ENCODE results near the gene MALAT1. TPM values are rescaled to one million over a fixed set of nuclear protein-coding genes. Genes with fewer than 3 reads are reported as not detected.
A peak's percentile ranks its signal among the peaks of the same experiment; 100 is the strongest.

The MALAT1 gene
- polyA plus RNA-seq, 1 experiment: 1,149 TPM

DNA sequence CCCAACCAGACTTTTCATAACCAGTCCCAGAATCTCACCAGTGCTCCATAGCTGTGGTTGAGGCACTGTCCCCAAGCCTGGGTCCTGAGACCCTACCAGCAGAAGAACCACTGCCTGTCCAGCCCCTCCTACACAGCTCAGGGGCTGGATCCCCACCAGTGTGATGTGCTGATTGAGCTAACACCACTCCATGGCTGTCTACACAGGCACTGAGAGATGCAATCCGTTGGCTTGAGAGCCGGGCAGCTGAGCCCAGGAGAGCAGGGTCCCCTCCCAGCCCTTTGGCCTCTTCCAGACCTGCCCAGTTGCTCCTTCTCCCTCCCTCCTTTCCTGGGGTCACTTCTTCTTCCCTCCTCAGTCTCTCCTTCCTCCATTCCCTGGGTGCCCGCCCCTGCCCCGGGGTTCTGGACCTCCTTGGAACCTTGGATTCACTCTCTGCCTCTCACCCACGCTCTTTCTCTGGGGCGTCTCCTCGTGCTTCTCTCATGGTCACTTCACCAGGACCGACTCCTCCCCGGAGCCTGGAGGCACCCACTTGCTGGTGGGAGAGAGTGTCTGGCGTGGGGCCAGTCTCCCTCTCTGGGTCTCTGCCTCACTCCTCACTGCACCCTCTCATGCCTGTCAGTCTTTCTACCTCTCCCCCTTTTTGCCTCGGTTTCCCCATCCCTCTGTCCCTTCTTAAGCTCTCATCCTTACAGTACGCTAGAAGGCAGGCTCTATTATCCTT lies 25.3 kb downstream of the MALAT1 start:
- ChIA-PET CTCF (interaction anchor here (0.9 kb wide), 1 partner anchor 195 kb away, joined by 3 read pairs; no protein-coding TSS in a partner anchor), POLR2A (interaction anchor here (0.7 to 2.5 kb wide), 12 partner anchors 10 to 262 kb away, joined by 3 to 13 read pairs (median 4); partner anchors contain the start of genes NEAT1, PCNX3, POLA2 and ZNRD2)
- Histone ChIP-seq H3K27me3 (ENCODE audit: control insufficient read depth, insufficient read depth, low read length) (no peaks in the 10 kb centered on the region), H3K4me3 (ENCODE audit: low read depth, low read length) (peak overlapping the region; percentile 43), H3K9me3 (ENCODE audit: control insufficient read depth, insufficient read depth, low read length) (no peaks in the 10 kb centered on the region), H3K27ac (ENCODE audit: low read depth, low read length) (peak overlapping the region; percentile 39)
- TF ChIP-seq, protein P1, sequence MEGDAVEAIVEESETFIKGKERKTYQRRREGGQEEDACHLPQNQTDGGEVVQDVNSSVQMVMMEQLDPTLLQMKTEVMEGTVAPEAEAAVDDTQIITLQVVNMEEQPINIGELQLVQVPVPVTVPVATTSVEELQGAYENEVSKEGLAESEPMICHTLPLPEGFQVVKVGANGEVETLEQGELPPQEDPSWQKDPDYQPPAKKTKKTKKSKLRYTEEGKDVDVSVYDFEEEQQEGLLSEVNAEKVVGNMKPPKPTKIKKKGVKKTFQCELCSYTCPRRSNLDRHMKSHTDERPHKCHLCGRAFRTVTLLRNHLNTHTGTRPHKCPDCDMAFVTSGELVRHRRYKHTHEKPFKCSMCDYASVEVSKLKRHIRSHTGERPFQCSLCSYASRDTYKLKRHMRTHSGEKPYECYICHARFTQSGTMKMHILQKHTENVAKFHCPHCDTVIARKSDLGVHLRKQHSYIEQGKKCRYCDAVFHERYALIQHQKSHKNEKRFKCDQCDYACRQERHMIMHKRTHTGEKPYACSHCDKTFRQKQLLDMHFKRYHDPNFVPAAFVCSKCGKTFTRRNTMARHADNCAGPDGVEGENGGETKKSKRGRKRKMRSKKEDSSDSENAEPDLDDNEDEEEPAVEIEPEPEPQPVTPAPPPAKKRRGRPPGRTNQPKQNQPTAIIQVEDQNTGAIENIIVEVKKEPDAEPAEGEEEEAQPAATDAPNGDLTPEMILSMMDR (IDR thresholded peaks at IDR 0.05; ENCODE audit: low read depth, low read length): no peak
- no peak for DNase-seq (ENCODE audit: low read depth, low spot score)

DNA sequence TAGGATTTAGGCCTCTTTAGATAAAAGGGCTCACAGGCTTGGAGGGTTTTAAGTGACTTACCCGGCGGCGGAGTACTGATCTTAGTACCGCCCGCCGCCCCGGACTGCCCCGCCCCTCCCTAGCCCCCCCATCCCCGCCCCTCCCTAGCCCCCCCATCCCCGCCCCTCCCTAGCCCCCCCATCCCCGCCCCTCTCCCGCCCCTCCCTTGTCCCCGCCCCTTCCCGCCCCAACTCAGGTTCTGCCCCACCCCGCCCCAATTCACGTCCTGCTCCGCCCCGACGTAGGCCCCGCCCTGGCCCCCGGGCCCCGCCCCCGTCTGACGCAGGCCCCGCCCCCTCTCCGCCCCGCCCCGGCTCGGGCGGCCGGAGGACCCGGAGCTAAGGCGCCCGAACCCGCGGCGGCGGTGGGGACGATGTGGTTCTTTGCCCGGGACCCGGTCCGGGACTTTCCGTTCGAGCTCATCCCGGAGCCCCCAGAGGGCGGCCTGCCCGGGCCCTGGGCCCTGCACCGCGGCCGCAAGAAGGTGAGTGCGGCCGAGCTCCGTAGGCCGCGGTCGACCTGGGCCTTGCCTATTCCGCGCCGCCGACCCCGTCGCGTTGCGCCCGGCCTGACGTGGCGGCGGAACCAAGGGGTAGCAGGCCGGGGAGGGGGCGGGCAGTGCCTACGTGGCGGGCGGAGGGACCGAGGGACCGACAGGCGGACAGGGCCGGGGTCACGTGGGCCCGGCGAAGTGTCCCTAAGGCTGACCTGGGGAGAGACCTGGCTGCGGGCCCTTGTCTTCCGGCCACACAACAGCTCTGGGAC lies 26.1 kb downstream of the MALAT1 start, which contains the start of gene SCYL1:
Gene SCYL1, plus strand, starts transcription at position 343 of the 805 bp plus-strand sequence. Its CDS starts 71 bp downstream, at position 414.
- TF ChIP-seq, protein P1 (IDR thresholded peaks at IDR 0.05; ENCODE audit: low read depth, low read length): no peak
- H3K4me3 ChIP-seq (ENCODE audit: low read depth, low read length): peak within 1 kb of the TSS; percentile 92
- POLR2A ChIA-PET: interaction anchor here (0.6 to 2.5 kb wide), 17 partner anchors 9 to 263 kb away, joined by 3 to 13 read pairs (median 4); partner anchors contain the start of genes MALAT1, NEAT1, PCNX3 and POLA2

GRCh38 chr11:65525546-65526480 lies 27.0 kb downstream of the MALAT1 start:
- ChIA-PET POLR2A (interaction anchor here (0.6 to 2.5 kb wide), 14 partner anchors 8 to 264 kb away, joined by 3 to 13 read pairs (median 4); partner anchors contain the start of genes MALAT1, NEAT1, PCNX3 and POLA2), CTCF (interaction anchor here (0.6 to 1.4 kb wide), 4 partner anchors 69 to 250 kb away, joined by 3 to 6 read pairs (median 4); no protein-coding TSS in a partner anchor)
- no peaks in the 10 kb centered on the region for H3K27me3 ChIP-seq (ENCODE audit: control insufficient read depth, insufficient read depth, low read length)
- H3K27ac ChIP-seq (ENCODE audit: low read depth, low read length): peak overlapping the region; percentile 61
- TF ChIP-seq, protein P1 (IDR thresholded peaks at IDR 0.05; ENCODE audit: low read depth, low read length): no peak
- no peak for DNase-seq (ENCODE audit: low read depth, low spot score)
- H3K9me3 ChIP-seq (ENCODE audit: control insufficient read depth, insufficient read depth, low read length): no peaks in the 10 kb centered on the region
- peak overlapping the region; percentile 92 for H3K4me3 ChIP-seq (ENCODE audit: low read depth, low read length)

More for the DNA sequence above, 26.1 kb downstream of the MALAT1 start, which contains the start of gene SCYL1:
- no peak for DNase-seq (ENCODE audit: low read depth, low spot score)
- Histone ChIP-seq H3K27me3 (ENCODE audit: control insufficient read depth, insufficient read depth, low read length) (no peaks in the 10 kb centered on the region), H3K27ac (ENCODE audit: low read depth, low read length) (peak within 1 kb of the TSS; percentile 61), H3K9me3 (ENCODE audit: control insufficient read depth, insufficient read depth, low read length) (no peaks in the 10 kb centered on the region)
- CTCF ChIA-PET: interaction anchor here (0.6 to 1.4 kb wide), 3 partner anchors 69 to 250 kb away, joined by 3 to 6 read pairs (median 3); no protein-coding TSS in a partner anchor

DNA sequence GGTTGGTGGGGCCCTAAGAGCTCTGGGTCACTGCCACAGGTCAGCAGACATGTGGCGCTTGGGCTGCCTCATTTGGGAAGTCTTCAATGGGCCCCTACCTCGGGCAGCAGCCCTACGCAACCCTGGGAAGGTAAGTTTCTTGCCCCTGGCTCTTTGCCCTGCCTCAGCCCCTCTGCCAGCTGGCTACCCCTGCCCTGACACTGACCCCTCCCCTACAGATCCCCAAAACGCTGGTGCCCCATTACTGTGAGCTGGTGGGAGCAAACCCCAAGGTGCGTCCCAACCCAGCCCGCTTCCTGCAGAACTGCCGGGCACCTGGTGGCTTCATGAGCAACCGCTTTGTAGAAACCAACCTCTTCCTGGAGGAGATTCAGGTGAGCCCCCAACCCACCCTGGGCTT lies 27.9 kb downstream of the MALAT1 start:
- CTCF ChIA-PET: interaction anchor here (1.2 kb wide), 1 partner anchor 13 kb away, joined by 4 read pairs; no protein-coding TSS in a partner anchor
- no peak overlapping the region for H3K27ac ChIP-seq (ENCODE audit: low read depth, low read length)
- TF ChIP-seq, protein P1 (IDR thresholded peaks at IDR 0.05; ENCODE audit: low read depth, low read length): no peak

More for the DNA sequence above, 27.9 kb downstream of the MALAT1 start:
- POLR2A ChIA-PET: no interaction called here
- DNase-seq (ENCODE audit: low read depth, low spot score): no peak
- Histone ChIP-seq H3K27me3 (ENCODE audit: control insufficient read depth, insufficient read depth, low read length) (no peaks in the 10 kb centered on the region), H3K9me3 (ENCODE audit: control insufficient read depth, insufficient read depth, low read length) (no peaks in the 10 kb centered on the region), H3K4me3 (ENCODE audit: low read depth, low read length) (peak overlapping the region; percentile 92; the same call in 1 of the 2 replicates)
